HG03432 (cell line): ENCODE results near the gene NPAS4.
A peak's percentile ranks its signal among the peaks of the same experiment; 100 is the strongest.
"Not testable (repeated sequence)": the region's sequence is repeated elsewhere in the genome, so short reads cannot be mapped to it uniquely, and the experiment has no call there.

Experiments
- ATAC-seq: cut with Tn5 transposase; IDR thresholded peaks from one replicate; pipeline ENCODE4 v1.9.1; 2021; ENCODE audit warnings: mild to moderate bottlenecking, moderate library complexity; ENCODE audit not compliant: unreplicated experiment

NPAS4 gene

GRCh38 chr11:66417000-66417399 is 3.8 kb upstream of the NPAS4 start:
- no peak for ATAC-seq

GRCh38 chr11:66418168-66418985 is 2.5 kb upstream of the NPAS4 start:
- no peak for ATAC-seq

GRCh38 chr11:66418986-66419308 is 1.9 kb upstream of the NPAS4 start:
- ATAC-seq = no peak

- no peak for ATAC-seq
Observed at GRCh38 chr11:66419825-66420224, 1.0 kb upstream of the NPAS4 start.

- no peak for ATAC-seq
Observed at GRCh38 chr11:66421492-66422205, 814 bp downstream of the NPAS4 start.

- ATAC-seq = no peak
Observed at GRCh38 chr11:66426314-66426713, 5.5 kb downstream of the NPAS4 start.

GRCh38 chr11:66428933-66429332 is 8.1 kb downstream of the NPAS4 start:
- ATAC-seq = no peak

- ATAC-seq = no peak
Observed at GRCh38 chr11:66429983-66430602, 9.3 kb downstream of the NPAS4 start.

- ATAC-seq = not testable (repeated sequence)
Observed at GRCh38 chr11:66431287-66431686, 10.5 kb downstream of the NPAS4 start.

- ATAC-seq = not testable (repeated sequence)
Observed at GRCh38 chr11:66431871-66432329, 11.1 kb downstream of the NPAS4 start.

- no peak for ATAC-seq
Observed at GRCh38 chr11:66432597-66432996, 11.8 kb downstream of the NPAS4 start.

- no peak for ATAC-seq
Observed at GRCh38 chr11:66437979-66438503, 17.2 kb downstream of the NPAS4 start.

- ATAC-seq = peak; percentile 91
Observed at GRCh38 chr11:66438504-66439466, 17.9 kb downstream of the NPAS4 start, which contains the start of gene MRPL11. MRPL11 (minus strand) TSS chr11:66438848; CDS start chr11:66438754, 94 bp downstream.

- not testable (repeated sequence) for ATAC-seq
Observed at GRCh38 chr11:66440101-66440939, 19.5 kb downstream of the NPAS4 start.

GRCh38 chr11:66440940-66441282 is 20.1 kb downstream of the NPAS4 start:
- ATAC-seq = not testable (repeated sequence)

- no peak for ATAC-seq
Observed at GRCh38 chr11:66443602-66444001, 22.8 kb downstream of the NPAS4 start.

GRCh38 chr11:66447012-66447411 is 26.2 kb downstream of the NPAS4 start:
- ATAC-seq = no peak

- ATAC-seq = no peak
Observed at GRCh38 chr11:66448523-66448922, 27.7 kb downstream of the NPAS4 start.

GRCh38 chr11:66450560-66450959 is 29.7 kb downstream of the NPAS4 start:
- ATAC-seq = no peak
